CD4-positive, alpha-beta T cell treated with Interleukin-12 subunit alpha and Interleukin-12 subunit beta, for 1 hour (primary cell): ENCODE data around the gene FLVCR1.

Experiments
- DNase-seq: peaks from one replicate; pipeline ENCODE4 v3.0.0-alpha.2; 2020

The FLVCR1 gene

GRCh38 chr1:212916481-212917133, 58.5 kb downstream of the FLVCR1 start:
- DNase-seq, result no peak

- no peak for DNase-seq
Observed at GRCh38 chr1:212917134-212917485, 59.0 kb downstream of the FLVCR1 start.

GRCh38 chr1:212917858-212918257, 59.8 kb downstream of the FLVCR1 start:
- no peak for DNase-seq

GRCh38 chr1:212918824-212919223, 60.7 kb downstream of the FLVCR1 start:
- no peak for DNase-seq

- no peak for DNase-seq
Observed at GRCh38 chr1:212920246-212920645, 62.2 kb downstream of the FLVCR1 start.

- no peak for DNase-seq
Observed at GRCh38 chr1:212920896-212921295, 62.8 kb downstream of the FLVCR1 start.

- DNase-seq, result no peak
Observed at GRCh38 chr1:212922016-212922415, 63.9 kb downstream of the FLVCR1 start.

GRCh38 chr1:212926372-212926771, 68.3 kb downstream of the FLVCR1 start:
- no peak for DNase-seq

- no peak for DNase-seq
Observed at GRCh38 chr1:212928323-212929291, 70.5 kb downstream of the FLVCR1 start.

GRCh38 chr1:212930986-212931678, 73.1 kb downstream of the FLVCR1 start:
- DNase-seq, result no peak

- DNase-seq, result no peak
Observed at GRCh38 chr1:212933815-212934471, 75.9 kb downstream of the FLVCR1 start.

GRCh38 chr1:212935387-212935981, 77.4 kb downstream of the FLVCR1 start:
- DNase-seq, result no peak

GRCh38 chr1:212937034-212937433, 79.0 kb downstream of the FLVCR1 start:
- no peak for DNase-seq

GRCh38 chr1:212938846-212939245, 80.8 kb downstream of the FLVCR1 start:
- no peak for DNase-seq

- DNase-seq, result no peak
Observed at GRCh38 chr1:212941452-212941851, 83.4 kb downstream of the FLVCR1 start.

- DNase-seq, result no peak
Observed at GRCh38 chr1:212942679-212943392, 84.8 kb downstream of the FLVCR1 start.

- no peak for DNase-seq
Observed at GRCh38 chr1:212943393-212943710, 85.3 kb downstream of the FLVCR1 start.

- no peak for DNase-seq
Observed at GRCh38 chr1:212944229-212944901, 86.3 kb downstream of the FLVCR1 start.

- DNase-seq, result no peak
Observed at GRCh38 chr1:212945056-212945455, 87.0 kb downstream of the FLVCR1 start.

GRCh38 chr1:212945463-212946160, 87.5 kb downstream of the FLVCR1 start:
- no peak for DNase-seq

GRCh38 chr1:212946872-212947271, 88.8 kb downstream of the FLVCR1 start:
- no peak for DNase-seq
